Measurements from ENCODE around the gene PDK2. TPM values are rescaled to one million over a fixed set of nuclear protein-coding genes. Genes with fewer than 3 reads are reported as not detected.

Gene PDK2
- total RNA-seq, 4 donors from 2014 or later: 42.2 to 72.7 (median 50.7) TPM

GRCh38 chr17:50048988-50049387 lies 46.2 kb upstream of the PDK2 start:
- DNase-seq (ENCODE audit: low spot score): no peak
- ATAC-seq (ENCODE audit: low FRiP score): no peak
- TF ChIP-seq CTCF (IDR thresholded peaks at IDR 0.05): no peak

GRCh38 chr17:50049636-50050035 lies 45.5 kb upstream of the PDK2 start:
- no peak for TF ChIP-seq CTCF (IDR thresholded peaks at IDR 0.05)
- DNase-seq (ENCODE audit: low spot score) (no peak), ATAC-seq (ENCODE audit: low FRiP score) (no peak)

GRCh38 chr17:50050431-50051032 lies 44.6 kb upstream of the PDK2 start:
- no peak for TF ChIP-seq CTCF (IDR thresholded peaks at IDR 0.05)
- ATAC-seq (ENCODE audit: low FRiP score): no peak
- DNase-seq (ENCODE audit: low spot score): no peak

- DNase-seq (ENCODE audit: low spot score): no peak
- ATAC-seq (ENCODE audit: low FRiP score): no peak
- no peak for TF ChIP-seq CTCF (IDR thresholded peaks at IDR 0.05)
Observed at GRCh38 chr17:50051082-50051576, 44.0 kb upstream of the PDK2 start.

GRCh38 chr17:50051606-50052005 lies 43.5 kb upstream of the PDK2 start:
- ATAC-seq (ENCODE audit: low FRiP score) (no peak), DNase-seq (ENCODE audit: low spot score) (no peak)
- no peak for TF ChIP-seq CTCF (IDR thresholded peaks at IDR 0.05)

GRCh38 chr17:50052241-50052796 lies 42.8 kb upstream of the PDK2 start:
- no peak for ATAC-seq (ENCODE audit: low FRiP score)
- no peak for TF ChIP-seq CTCF (IDR thresholded peaks at IDR 0.05)

More at GRCh38 chr17:50052241-50052796, 42.8 kb upstream of the PDK2 start:
- no peak for DNase-seq (ENCODE audit: low spot score)
